ENCODE measurements around the gene CHRDL1. TPM values are rescaled to one million over a fixed set of nuclear protein-coding genes. Genes with fewer than 3 reads are reported as not detected.

The CHRDL1 gene
- total RNA-seq, 1 donor from 2014 or later = 95.8 TPM

GRCh38 chrX:110698696-110699095 is 96.9 kb downstream of the CHRDL1 start:
- ATAC-seq = no peak
- no peak for DNase-seq
- no peaks in the 10 kb centered on the region for H3K27me3 ChIP-seq

GRCh38 chrX:110692866-110693265 is 102.8 kb downstream of the CHRDL1 start:
- ATAC-seq = no peak
- Histone ChIP-seq H3K4me1 (no peaks in the 10 kb centered on the region), H3K27ac (no peak overlapping the region), H3K27me3 (no peaks in the 10 kb centered on the region), H3K9me3 (no peaks in the 10 kb centered on the region), H3K4me3 (no peak overlapping the region), H3K36me3 (no peaks in the 10 kb centered on the region)
- TF ChIP-seq CTCF (IDR thresholded peaks at IDR 0.05) = no peak
- intact Hi-C loops (cut with DNase I) = no loop called here
- no peak for DNase-seq

More at GRCh38 chrX:110698696-110699095, 96.9 kb downstream of the CHRDL1 start:
- H3K4me3 ChIP-seq = no peak overlapping the region
- intact Hi-C loops (cut with DNase I) = no loop called here
- no peaks in the 10 kb centered on the region for H3K4me1 ChIP-seq
- H3K27ac ChIP-seq = no peak overlapping the region
- no peaks in the 10 kb centered on the region for H3K9me3 ChIP-seq
- H3K36me3 ChIP-seq = no peaks in the 10 kb centered on the region
- no peak for TF ChIP-seq CTCF (IDR thresholded peaks at IDR 0.05)

- intact Hi-C loops (cut with DNase I) = no loop called here
Measured at GRCh38 chrX:110691446-110691845, 104.2 kb downstream of the CHRDL1 start.

GRCh38 chrX:110684653-110685052 is 111.0 kb downstream of the CHRDL1 start:
- intact Hi-C loops (cut with DNase I) = no loop called here
- no peaks in the 10 kb centered on the region for H3K9me3 ChIP-seq
- ATAC-seq (no peak), DNase-seq (no peak)
- H3K36me3 ChIP-seq = no peaks in the 10 kb centered on the region
- H3K4me1 ChIP-seq = no peaks in the 10 kb centered on the region
- H3K4me3 ChIP-seq = no peak overlapping the region
- no peak for TF ChIP-seq CTCF (IDR thresholded peaks at IDR 0.05)
- no peak overlapping the region for H3K27ac ChIP-seq
- no peaks in the 10 kb centered on the region for H3K27me3 ChIP-seq

More at GRCh38 chrX:110691446-110691845, 104.2 kb downstream of the CHRDL1 start:
- Histone ChIP-seq H3K36me3 (no peaks in the 10 kb centered on the region), H3K4me1 (no peaks in the 10 kb centered on the region), H3K27me3 (no peaks in the 10 kb centered on the region), H3K9me3 (no peaks in the 10 kb centered on the region), H3K27ac (no peak overlapping the region), H3K4me3 (no peak overlapping the region)
- DNase-seq = no peak
- TF ChIP-seq CTCF (IDR thresholded peaks at IDR 0.05) = no peak
- ATAC-seq = no peak

GRCh38 chrX:110683925-110684324 is 111.7 kb downstream of the CHRDL1 start:
- ATAC-seq = no peak
- H3K27ac ChIP-seq = no peak overlapping the region

More at GRCh38 chrX:110683925-110684324, 111.7 kb downstream of the CHRDL1 start:
- no peaks in the 10 kb centered on the region for H3K27me3 ChIP-seq
- no peak for TF ChIP-seq CTCF (IDR thresholded peaks at IDR 0.05)
- no peak overlapping the region for H3K4me3 ChIP-seq
- no peaks in the 10 kb centered on the region for H3K4me1 ChIP-seq
- DNase-seq = no peak
- intact Hi-C loops (cut with DNase I) = no loop called here
- H3K9me3 ChIP-seq = no peaks in the 10 kb centered on the region
- H3K36me3 ChIP-seq = no peaks in the 10 kb centered on the region

All from upper lobe of right lung (tissue), 1 donor.